GM12864 (cell line): ENCODE results near the gene HOXC12.

Experiments
- DNase-seq: peaks from one replicate; pipeline ENCODE4 v3.0.0-alpha.2; 2011; ENCODE audit warnings: low read depth
- H3K4me3 ChIP-seq: 2 replicates; pipeline ENCODE4 v1.5.1; 2011; ENCODE audit warnings: mild to moderate bottlenecking, low read depth, low read length, control low read depth
- CTCF ChIP-seq: IDR thresholded peaks from 2 replicates; pipeline ENCODE4 v1.5.1; 2011; ENCODE audit warnings: low read depth, mild to moderate bottlenecking, moderate library complexity, low read length, control low read depth, inconsistent platforms; ENCODE audit errors: missing control alignments

Gene HOXC12

GRCh38 chr12:53937596-53938325, 16.9 kb upstream of the HOXC12 start:
- no peak overlapping the region for H3K4me3 ChIP-seq
- DNase-seq: no peak
- TF ChIP-seq CTCF: no peak

- H3K4me3 ChIP-seq: no peak within 1 kb of the TSS
- DNase-seq: no peak
- TF ChIP-seq CTCF: no peak
Measured at GRCh38 chr12:53938326-53939140, 16.2 kb upstream of the HOXC12 start, which contains the start of gene HOXC13. HOXC13 (plus strand) TSS chr12:53938831; CDS start chr12:53938907, 76 bp downstream.

GRCh38 chr12:53939141-53940108, 15.3 kb upstream of the HOXC12 start:
- no peak for DNase-seq
- TF ChIP-seq CTCF: no peak
- H3K4me3 ChIP-seq: no peak overlapping the region

- no peak overlapping the region for H3K4me3 ChIP-seq
- TF ChIP-seq CTCF: no peak
- no peak for DNase-seq
Measured at GRCh38 chr12:53940443-53941014, 14.2 kb upstream of the HOXC12 start.

- DNase-seq: no peak
- TF ChIP-seq CTCF: no peak
Measured at GRCh38 chr12:53941187-53941586, 13.5 kb upstream of the HOXC12 start.

GRCh38 chr12:53941750-53942149, 13.0 kb upstream of the HOXC12 start:
- DNase-seq: no peak
- no peak overlapping the region for H3K4me3 ChIP-seq
- no peak for TF ChIP-seq CTCF

More at GRCh38 chr12:53941187-53941586, 13.5 kb upstream of the HOXC12 start:
- H3K4me3 ChIP-seq: no peak overlapping the region
